Smooth muscle cell of the brain vasculature (primary cell): ENCODE results near the gene HAS3.
"Not testable (repeated sequence)": the region's sequence is repeated elsewhere in the genome, so short reads cannot be mapped to it uniquely, and the experiment has no call there.

ENCODE experiments used
- DNase-seq: peaks from one replicate; pipeline ENCODE4 v3.0.0-alpha.2; 2012; ENCODE audit warnings: low read depth, low spot score

The HAS3 gene

DNA sequence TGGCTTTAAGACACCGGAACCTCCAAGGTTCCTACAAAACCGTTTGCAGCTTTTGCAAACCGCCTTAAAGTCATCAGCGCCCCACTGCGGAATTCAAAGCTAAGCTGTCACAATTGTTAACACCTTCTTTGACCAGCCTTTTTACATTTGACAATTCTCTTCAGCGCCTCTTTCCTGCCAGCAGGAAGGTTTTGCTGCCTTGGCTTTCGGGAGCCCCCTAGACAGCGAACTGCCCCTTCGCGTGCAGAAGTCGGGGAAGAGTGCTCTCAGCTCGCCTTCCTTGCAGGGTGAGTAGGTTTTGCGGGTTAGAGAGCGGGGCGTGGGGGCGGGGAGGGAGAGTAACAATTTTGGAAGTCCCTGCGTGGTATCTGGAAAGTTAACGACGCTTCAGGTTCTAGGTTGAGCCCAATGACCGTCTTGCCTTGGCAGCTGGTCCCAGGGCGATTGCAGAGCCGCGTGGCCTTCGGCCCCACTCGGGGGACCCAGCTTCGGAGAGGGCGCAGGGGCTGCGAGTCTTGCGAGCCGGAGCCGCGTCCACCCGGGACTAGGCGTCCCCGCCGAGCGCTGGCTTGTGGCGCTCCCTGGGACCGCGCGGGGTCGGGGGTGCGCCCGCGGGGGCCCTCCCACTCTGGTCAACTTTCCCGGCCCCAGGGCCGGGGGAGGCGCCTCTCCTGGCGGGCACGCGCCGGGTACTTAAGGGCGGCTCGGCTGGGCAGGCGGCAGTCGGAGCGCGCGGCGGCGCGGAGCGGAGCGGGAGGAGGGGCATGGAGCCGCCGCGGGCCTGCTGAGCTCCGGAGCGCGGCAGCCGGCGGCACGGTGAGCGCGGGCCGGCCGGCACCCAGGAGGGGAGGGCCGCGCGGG is at the start of gene HAS3:
Gene HAS3, plus strand, starts transcription at position 153 of the 861 bp plus-strand sequence. CDS start 3,743 bp downstream, outside the sequence.
- no peak for DNase-seq

DNA sequence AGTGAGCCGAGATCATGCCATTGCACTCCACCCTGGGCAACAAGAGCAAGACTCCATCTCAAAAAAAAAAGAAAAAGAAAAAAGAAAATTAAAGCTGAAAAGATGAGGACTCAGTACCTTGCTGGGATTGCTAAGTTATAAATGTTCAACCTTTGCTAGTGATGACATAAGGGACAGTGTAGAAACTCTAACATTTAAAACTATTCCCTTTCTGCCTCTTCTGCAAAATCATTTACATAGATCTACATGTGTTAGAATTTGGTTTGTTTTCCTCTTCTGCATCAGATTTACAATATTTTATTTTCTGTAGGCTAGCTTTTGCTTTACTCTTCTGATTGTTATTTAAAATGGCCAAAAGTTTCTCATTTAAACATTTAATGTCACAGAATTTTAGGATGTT is 49.5 kb upstream of the HAS3 start:
- DNase-seq, result no peak

- no peak for DNase-seq
Measured at GRCh38 chr16:69056421-69056820, 49.0 kb upstream of the HAS3 start.

DNA sequence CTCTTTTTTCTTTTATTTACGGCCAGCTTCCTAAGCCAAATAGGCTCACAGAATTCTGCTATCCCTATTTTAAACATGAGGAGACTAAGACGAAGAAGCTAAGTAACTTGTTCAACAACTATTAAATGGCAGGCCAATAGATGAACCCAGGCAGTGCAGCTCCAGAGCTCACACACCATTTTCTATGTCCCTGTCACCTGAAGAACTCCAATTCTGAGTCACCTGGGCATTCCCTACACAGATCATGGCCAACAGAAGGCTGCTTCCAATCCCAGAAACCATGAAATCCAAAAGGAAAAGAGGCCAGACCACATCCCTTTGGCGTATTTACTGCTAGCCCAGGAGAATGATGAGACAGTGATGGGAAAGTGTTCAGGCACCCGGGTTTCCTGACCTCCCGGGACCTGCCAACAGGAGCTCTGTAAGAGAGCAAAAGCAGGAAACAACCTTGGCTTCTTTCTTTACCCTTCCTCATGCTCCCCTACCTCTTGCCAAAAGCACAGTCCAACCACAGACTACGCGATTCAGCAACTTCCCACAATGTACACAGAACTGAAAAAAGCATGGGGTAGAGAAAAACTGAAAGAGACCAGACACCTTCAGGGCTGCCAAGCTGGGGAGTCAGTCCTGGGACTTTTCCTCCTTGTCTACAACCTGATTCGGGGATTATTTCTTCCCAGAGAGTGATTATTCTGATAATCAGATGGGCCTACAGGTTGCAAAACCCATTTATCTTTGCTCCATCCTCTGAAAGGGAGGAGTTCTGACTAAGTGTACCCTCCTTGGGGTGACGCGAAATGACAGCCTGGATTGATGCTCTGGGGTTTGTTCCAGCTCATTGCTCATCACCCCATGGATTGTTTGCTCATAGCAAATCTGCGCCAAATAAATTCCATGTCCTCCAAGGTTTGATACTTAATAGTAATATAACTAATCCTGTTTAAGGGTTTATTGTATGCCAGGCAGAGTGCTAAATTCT is 47.8 kb upstream of the HAS3 start:
- no peak for DNase-seq

DNA sequence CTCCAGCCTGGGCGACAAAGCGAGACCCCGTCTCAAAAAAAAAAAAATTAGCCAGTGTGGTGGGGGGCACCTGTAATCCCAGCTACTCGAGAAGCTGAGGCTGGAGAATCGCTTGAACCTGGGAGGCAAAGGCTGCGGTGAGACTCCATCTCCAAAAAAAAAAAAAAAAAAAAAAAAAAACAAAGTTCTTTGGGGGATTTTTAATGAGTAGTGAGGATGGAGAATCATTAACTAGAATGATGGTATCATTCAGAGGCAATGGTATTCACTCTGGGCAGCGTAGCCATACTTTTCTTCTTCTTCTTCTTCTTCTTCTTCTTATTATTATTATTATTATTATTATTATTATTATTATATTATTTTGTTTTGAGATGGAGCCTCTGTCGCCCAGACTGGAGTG is 42.0 kb upstream of the HAS3 start:
- not testable (repeated sequence) for DNase-seq

DNA sequence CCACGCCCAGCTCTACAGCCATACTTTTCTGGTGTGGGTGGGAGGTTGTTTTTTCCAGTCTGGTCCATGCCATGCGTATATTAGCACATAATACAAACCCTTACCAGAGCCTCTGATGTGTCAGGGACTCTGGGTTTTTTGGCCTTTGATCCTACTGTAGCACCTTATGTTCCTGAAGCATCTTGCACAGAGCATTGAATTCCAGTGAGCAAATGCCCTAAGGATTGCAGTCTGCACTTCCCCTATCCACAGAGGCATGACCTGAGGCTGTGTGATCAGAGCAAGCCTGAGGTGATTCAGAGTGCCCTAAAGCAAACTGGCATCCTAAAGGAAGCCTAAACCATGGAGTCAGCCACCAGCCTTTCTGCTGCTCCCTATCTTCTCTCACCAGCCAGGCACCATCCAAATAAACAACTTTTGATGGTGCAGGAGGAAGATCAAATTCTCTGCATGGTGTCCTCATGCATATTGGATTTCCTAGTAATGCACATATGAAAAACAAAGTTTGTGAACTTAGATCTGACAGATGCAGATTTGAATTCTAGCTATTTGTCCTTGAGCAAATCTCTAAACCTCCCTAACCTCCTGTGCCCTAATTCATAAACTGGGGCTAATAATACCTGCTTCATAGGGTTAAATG is 41.2 kb upstream of the HAS3 start:
- no peak for DNase-seq

GRCh38 chr16:69064764-69065313 is 40.6 kb upstream of the HAS3 start:
- no peak for DNase-seq

DNA sequence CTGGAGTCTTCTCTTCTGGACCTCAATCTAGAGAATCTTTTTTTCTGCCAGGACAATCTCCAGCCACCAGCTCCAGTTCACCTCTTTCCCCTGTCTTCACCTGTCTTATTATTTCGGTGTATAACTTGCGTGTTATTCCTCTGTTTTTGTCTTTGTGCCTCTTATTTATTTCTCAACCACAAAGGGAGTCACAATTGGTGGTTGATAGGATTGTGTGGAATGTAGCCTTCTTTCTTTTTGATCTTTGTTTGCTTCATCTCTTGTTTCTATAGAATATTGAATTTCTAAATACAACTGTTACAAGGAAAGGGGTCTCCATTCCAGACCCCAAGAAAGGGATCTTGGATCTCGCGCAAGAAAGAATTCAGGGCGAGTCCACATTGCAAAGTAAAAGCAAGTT is 35.9 kb upstream of the HAS3 start:
- no peak for DNase-seq

DNA sequence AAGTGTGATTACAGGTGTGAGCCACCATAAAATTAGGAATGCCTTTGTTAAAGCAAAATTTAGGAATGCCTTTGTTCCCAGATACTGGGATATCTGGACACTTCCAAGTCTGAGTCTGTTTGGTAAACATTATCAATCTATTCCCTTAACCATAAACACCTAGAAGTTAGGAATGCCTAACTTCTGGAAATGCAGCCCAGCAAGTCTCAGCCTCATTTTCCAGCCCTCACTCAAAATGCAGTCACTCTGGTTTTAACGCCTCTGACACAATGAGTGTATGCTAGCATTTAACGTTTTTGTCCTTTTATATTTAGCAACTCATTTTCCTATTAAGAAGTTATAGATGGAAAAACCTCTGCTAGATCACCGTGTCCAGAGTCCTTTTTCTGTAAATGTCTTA is 34.4 kb upstream of the HAS3 start:
- no peak for DNase-seq

DNA sequence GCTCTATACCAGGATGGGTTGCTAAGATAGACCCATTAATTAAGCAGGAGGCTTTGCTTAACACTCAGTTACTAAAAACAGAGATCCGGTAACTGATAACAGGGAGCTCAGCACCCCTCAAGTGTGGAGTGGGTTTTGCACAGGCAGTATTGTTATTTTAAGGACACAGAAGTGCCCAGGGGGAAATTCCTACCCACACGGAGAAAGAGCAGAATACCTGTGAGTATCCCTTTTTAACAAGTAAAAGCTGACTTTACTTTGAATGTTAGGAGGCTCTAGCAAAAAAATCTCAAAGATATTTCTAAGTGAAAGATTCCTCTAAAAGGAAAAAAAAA is 32.8 kb upstream of the HAS3 start:
- no peak for DNase-seq

GRCh38 chr16:69073181-69073702 is 32.2 kb upstream of the HAS3 start:
- no peak for DNase-seq

GRCh38 chr16:69077251-69077650 is 28.2 kb upstream of the HAS3 start:
- no peak for DNase-seq

- DNase-seq, result no peak
Measured at GRCh38 chr16:69078073-69078472, 27.4 kb upstream of the HAS3 start.

GRCh38 chr16:69079697-69080096 is 25.8 kb upstream of the HAS3 start:
- DNase-seq, result no peak

DNA sequence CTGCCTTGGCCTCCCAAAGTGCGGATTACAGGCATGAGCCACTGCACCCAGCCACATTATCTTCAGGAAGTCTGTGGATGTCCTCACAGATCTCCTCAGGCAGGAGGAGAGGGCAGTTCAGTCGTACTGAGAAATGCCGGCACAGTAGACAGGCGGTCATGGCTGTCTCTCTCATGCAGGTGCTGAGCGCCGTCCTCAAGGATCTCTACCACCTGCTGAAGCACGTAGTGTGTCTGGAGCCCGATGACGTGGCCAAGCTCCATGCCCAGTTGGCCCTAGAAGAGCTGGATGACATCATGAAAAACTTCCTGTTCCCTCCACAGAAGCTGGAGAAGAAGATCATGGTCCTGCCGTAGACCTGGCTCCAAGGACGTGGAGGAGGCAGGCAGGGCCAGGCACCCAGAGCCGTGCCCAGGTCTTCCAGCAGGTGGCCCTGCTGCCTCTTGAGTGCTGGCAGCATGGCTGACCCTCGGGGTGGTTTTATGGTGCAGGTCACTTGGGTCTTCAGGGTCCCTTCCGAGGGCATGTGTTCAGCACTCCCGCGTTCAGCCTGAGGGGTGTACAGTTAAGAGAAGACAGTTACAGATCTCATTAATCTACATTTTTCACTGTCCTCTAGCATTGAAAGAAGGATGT is 22.0 kb upstream of the HAS3 start:
- DNase-seq, result no peak

GRCh38 chr16:69084289-69084688 is 21.2 kb upstream of the HAS3 start:
- DNase-seq, result no peak

GRCh38 chr16:69085032-69085695 is 20.3 kb upstream of the HAS3 start:
- no peak for DNase-seq

GRCh38 chr16:69087161-69087581 is 18.3 kb upstream of the HAS3 start:
- no peak for DNase-seq

DNA sequence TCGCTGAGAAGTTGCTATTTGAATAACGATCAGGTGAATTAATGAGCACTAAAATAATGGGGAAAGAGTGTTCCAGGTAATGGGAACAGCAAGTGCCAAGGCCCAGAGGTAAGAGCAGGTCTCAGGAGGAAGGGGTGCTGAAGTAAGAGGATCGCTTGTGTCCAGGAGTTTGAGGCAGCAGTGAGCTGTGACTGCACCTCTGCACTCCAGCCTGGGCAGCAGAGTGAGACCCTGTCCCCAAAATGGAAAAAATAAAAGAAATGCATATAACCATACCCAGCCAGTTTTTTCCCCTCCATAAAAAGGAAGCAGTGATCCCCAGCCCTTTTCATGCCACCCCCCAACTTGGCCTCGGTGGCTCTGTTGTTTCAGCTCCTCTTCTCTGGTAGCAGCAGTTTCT is 16.8 kb upstream of the HAS3 start:
- no peak for DNase-seq

- no peak for DNase-seq
Measured at GRCh38 chr16:69089091-69089910, 16.2 kb upstream of the HAS3 start.
